ENCODE results near the gene ENPP7. TPM values are rescaled to one million over a fixed set of nuclear protein-coding genes. Genes with fewer than 3 reads are reported as not detected.

ENPP7 gene
- total RNA-seq, 3 donors from 2014 or later: not detected

DNA sequence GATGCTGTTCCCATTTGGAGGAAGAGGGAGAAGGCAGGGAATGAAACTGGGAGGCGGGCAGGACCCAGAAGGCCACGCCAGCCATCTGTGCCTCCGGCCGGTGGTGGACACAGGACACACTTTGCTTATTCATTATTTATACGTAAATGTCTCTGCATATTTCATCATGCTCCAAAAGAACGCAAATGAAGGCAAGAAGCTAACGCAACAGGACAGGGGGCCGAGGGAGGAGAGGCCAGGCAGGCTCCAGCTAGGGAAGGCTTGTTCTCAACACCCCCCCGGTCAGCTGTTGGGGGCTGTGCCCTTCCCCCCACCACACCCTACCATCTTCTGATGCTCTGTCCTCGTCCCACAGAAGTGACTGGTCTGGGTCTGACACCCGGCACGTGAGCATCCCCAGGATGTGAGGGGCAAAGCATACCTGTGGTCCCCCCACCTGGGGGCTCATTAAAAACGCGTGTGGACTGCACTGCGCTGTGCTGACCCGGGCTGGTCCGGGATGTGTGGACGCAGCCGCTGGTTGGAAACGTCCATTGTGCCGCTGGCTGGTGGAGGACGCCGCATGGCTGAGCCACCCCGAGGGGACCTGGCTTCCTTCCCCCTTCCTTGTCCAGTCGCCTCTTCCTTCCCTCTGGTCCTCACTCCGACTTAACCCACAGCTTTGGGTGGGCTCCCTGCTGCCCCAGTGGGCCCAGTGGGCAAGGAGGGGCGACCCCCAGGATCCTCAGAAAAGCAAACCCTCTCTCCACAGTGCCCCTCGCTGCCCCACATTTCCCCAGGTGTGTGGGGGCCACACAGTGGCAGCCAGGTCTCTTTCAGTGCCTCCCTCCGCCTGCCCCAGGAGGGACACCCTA is 46.4 kb upstream of the ENPP7 start:
- TF ChIP-seq, protein P1, sequence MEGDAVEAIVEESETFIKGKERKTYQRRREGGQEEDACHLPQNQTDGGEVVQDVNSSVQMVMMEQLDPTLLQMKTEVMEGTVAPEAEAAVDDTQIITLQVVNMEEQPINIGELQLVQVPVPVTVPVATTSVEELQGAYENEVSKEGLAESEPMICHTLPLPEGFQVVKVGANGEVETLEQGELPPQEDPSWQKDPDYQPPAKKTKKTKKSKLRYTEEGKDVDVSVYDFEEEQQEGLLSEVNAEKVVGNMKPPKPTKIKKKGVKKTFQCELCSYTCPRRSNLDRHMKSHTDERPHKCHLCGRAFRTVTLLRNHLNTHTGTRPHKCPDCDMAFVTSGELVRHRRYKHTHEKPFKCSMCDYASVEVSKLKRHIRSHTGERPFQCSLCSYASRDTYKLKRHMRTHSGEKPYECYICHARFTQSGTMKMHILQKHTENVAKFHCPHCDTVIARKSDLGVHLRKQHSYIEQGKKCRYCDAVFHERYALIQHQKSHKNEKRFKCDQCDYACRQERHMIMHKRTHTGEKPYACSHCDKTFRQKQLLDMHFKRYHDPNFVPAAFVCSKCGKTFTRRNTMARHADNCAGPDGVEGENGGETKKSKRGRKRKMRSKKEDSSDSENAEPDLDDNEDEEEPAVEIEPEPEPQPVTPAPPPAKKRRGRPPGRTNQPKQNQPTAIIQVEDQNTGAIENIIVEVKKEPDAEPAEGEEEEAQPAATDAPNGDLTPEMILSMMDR (IDR thresholded peaks at IDR 0.05): no peak
- TF ChIP-seq POLR2AphosphoS5 (IDR thresholded peaks at IDR 0.05) (no peak), POLR2A (IDR thresholded peaks at IDR 0.05) (no peak)

DNA sequence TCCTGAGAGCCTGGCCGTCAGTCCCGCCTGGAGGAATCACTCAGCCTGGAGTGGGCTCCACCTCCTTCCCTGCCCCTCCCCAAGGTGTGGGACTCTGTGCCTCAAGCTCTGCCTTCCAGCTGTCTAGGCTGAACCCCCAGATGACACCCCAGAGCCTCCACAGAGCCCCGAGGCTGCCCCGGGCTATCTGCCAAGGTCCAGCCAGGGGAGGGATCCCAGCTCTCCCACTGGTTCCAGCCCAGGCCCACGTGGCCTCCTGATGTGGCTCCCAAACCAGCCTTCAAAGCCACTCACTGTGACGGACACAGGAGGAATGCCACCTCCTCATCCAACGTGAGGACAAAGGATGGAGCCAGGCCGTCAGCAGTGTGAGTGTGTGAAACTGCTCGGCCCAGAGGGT is 45.6 kb upstream of the ENPP7 start:
- no peak overlapping the region for H3K4me3 ChIP-seq
- no peak overlapping the region for H3K27ac ChIP-seq
- no peaks in the 10 kb centered on the region for H3K36me3 ChIP-seq
- peaks cover 0 to 48% of the 10 kb centered on the region in 2 donors for H3K27me3 ChIP-seq
- intact Hi-C loops (cut with DNase I; ENCODE audit: low total_unique reads): no loop called here
- no peak for DNase-seq (ENCODE audit: low spot score in 2 of 2)
- no peaks in the 10 kb centered on the region for H3K4me1 ChIP-seq
- H3K9me3 ChIP-seq: no peaks in the 10 kb centered on the region
- TF ChIP-seq, protein P1 (IDR thresholded peaks at IDR 0.05): no peak
- TF ChIP-seq POLR2A (IDR thresholded peaks at IDR 0.05) (no peak), POLR2AphosphoS5 (IDR thresholded peaks at IDR 0.05) (no peak)

More for the DNA sequence above, 46.4 kb upstream of the ENPP7 start:
- Histone ChIP-seq H3K9me3 (no peaks in the 10 kb centered on the region), H3K36me3 (no peaks in the 10 kb centered on the region), H3K27me3 (peaks cover 0 to 54% of the 10 kb centered on the region in 2 donors), H3K4me1 (no peaks in the 10 kb centered on the region), H3K27ac (no peak overlapping the region), H3K4me3 (no peak overlapping the region)
- intact Hi-C loops (cut with DNase I; ENCODE audit: low total_unique reads): no loop called here
- DNase-seq (ENCODE audit: low spot score in 2 of 2): no peak

DNA sequence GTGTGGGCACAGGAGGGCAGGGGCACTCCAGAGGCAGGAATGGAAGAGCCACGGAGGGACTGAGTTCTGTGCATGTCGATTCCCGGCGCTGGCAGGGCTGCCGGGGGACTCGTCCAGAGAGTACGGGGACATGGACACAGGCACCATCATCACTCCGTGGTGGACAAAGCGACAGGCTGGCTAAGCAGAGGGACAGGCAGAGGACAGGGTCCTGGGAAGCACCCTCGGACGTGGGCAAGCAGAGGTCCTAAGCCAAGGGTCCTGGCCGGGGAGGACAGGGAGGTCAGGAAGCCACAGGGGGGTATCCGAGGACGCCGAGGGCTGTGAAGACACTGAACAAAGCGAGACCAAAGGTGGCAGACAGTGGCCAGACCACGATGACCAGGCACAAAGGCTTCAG is 44.3 kb upstream of the ENPP7 start:
- intact Hi-C loops (cut with DNase I; ENCODE audit: low total_unique reads): no loop called here
- Histone ChIP-seq H3K9me3 (no peaks in the 10 kb centered on the region), H3K36me3 (no peaks in the 10 kb centered on the region), H3K4me1 (peaks cover 0 to 2% of the 10 kb centered on the region in 2 donors), H3K27me3 (peaks cover 0 to 35% of the 10 kb centered on the region in 2 donors), H3K27ac (no peak overlapping the region), H3K4me3 (no peak overlapping the region)
- TF ChIP-seq, protein P1 (IDR thresholded peaks at IDR 0.05): no peak
- TF ChIP-seq POLR2AphosphoS5 (IDR thresholded peaks at IDR 0.05) (no peak), POLR2A (IDR thresholded peaks at IDR 0.05) (no peak)
- no peak for DNase-seq (ENCODE audit: low spot score in 2 of 2)

DNA sequence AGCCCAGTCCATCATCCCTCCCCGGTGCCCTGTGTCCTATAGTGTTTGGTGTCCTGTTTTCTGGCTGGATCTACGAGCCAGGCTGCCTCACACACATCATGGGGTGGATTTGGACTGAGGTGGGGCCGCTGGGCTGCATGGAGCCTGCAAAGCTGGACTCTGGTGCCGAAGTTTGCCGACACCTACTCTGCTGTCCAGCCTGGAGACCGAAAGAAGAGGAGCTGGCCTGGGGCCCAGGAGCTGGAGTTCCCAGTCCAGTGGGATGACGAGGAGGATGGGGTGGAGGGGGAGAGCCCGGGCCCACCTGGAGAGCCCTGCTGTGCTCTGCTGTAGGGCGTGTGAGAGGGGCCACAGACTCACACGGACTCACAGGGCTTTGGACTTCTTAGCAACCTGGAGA is 40.3 kb upstream of the ENPP7 start:
- Histone ChIP-seq H3K9me3 (no peaks in the 10 kb centered on the region), H3K27ac (no peak overlapping the region), H3K4me1 (peaks cover 0 to 7% of the 10 kb centered on the region in 2 donors), H3K4me3 (no peak overlapping the region), H3K36me3 (no peaks in the 10 kb centered on the region), H3K27me3 (peaks cover 0 to 14% of the 10 kb centered on the region in 2 donors)
- intact Hi-C loops (cut with DNase I; ENCODE audit: low total_unique reads): no loop called here
- DNase-seq (ENCODE audit: low spot score in 2 of 2): no peak
- TF ChIP-seq POLR2AphosphoS5 (IDR thresholded peaks at IDR 0.05) (no peak), POLR2A (IDR thresholded peaks at IDR 0.05) (no peak)
- TF ChIP-seq, protein P1 (IDR thresholded peaks at IDR 0.05): no peak
